A673 (cell line): ENCODE data around the gene FAHD1.

Experiments used
- EZH2 ChIP-seq: fragments of 200-600 bp; sonication (generic); IDR thresholded peaks from 2 replicates; pipeline ENCODE4 v1.6.1; 2017; ENCODE audit warnings: borderline replicate concordance, low read depth, mild to moderate bottlenecking, mixed read lengths, antibody characterized with exemption, low read length; ENCODE audit not compliant: poor library complexity, severe bottlenecking
- TF ChIP-seq, protein P1 (sequence below): fragments of 300-800, 200-600 bp; sonication (generic); conservative IDR thresholded peaks from 2 replicates; pipeline ENCODE4 v1.5.1; 2017; ENCODE audit warnings: low read depth, mild to moderate bottlenecking, antibody characterized with exemption, low read length, moderate library complexity, mixed read lengths

- TF ChIP-seq, protein P1, sequence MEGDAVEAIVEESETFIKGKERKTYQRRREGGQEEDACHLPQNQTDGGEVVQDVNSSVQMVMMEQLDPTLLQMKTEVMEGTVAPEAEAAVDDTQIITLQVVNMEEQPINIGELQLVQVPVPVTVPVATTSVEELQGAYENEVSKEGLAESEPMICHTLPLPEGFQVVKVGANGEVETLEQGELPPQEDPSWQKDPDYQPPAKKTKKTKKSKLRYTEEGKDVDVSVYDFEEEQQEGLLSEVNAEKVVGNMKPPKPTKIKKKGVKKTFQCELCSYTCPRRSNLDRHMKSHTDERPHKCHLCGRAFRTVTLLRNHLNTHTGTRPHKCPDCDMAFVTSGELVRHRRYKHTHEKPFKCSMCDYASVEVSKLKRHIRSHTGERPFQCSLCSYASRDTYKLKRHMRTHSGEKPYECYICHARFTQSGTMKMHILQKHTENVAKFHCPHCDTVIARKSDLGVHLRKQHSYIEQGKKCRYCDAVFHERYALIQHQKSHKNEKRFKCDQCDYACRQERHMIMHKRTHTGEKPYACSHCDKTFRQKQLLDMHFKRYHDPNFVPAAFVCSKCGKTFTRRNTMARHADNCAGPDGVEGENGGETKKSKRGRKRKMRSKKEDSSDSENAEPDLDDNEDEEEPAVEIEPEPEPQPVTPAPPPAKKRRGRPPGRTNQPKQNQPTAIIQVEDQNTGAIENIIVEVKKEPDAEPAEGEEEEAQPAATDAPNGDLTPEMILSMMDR: no peak
- no peak for TF ChIP-seq EZH2
Measured at GRCh38 chr16:1779234-1779701, 47.7 kb upstream of the FAHD1 start.
